ENCODE measurements around the gene KLK15. TPM values are rescaled to one million over a fixed set of nuclear protein-coding genes. Genes with fewer than 3 reads are reported as not detected.

Gene KLK15
- total and polyA plus RNA-seq, 7 donors = 2.1 to 10.2 (median 2.8) TPM; not detected in 4

GRCh38 chr19:50877338-50877737 lies 44.0 kb upstream of the KLK15 start:
- no peak for DNase-seq
- H3K36me3 ChIP-seq = no peaks in the 10 kb centered on the region
- H3K4me3 ChIP-seq = no peak overlapping the region
- WGBS, 2 donors = 13 to 19% methylated on average over 8 of the region's 8 CpGs
- no peak overlapping the region for H3K27ac ChIP-seq
- peaks cover 0 to 57% (median 14%) of the 10 kb centered on the region in 3 donors for H3K27me3 ChIP-seq
- intact Hi-C loops (cut with DNase I) = no loop called here
- H3K9me3 ChIP-seq = no peaks in the 10 kb centered on the region
- TF ChIP-seq EP300 (IDR thresholded peaks at IDR 0.05) = no peak
- TF ChIP-seq POLR2A (IDR thresholded peaks at IDR 0.05) = no peak
- no peak for TF ChIP-seq POLR2AphosphoS5 (IDR thresholded peaks at IDR 0.05)
- no peak for TF ChIP-seq CTCF (IDR thresholded peaks at IDR 0.05)
- H3K4me1 ChIP-seq = no peaks in the 10 kb centered on the region

GRCh38 chr19:50876456-50876855 lies 43.1 kb upstream of the KLK15 start:
- H3K4me3 ChIP-seq = no peak overlapping the region
- no peaks in the 10 kb centered on the region for H3K9me3 ChIP-seq
- 79 to 87% methylated on average over 7 of the region's 7 CpGs for WGBS, 2 donors
- H3K27ac ChIP-seq = no peak overlapping the region
- intact Hi-C loops (cut with DNase I) = no loop called here
- TF ChIP-seq EP300 (IDR thresholded peaks at IDR 0.05) = no peak
- no peak for TF ChIP-seq POLR2A (IDR thresholded peaks at IDR 0.05)
- no peak for TF ChIP-seq CTCF (IDR thresholded peaks at IDR 0.05)
- TF ChIP-seq POLR2AphosphoS5 (IDR thresholded peaks at IDR 0.05) = no peak
- no peaks in the 10 kb centered on the region for H3K4me1 ChIP-seq
- no peak for DNase-seq
- no peaks in the 10 kb centered on the region for H3K36me3 ChIP-seq
- H3K27me3 ChIP-seq = peaks cover 0 to 57% (median 14%) of the 10 kb centered on the region in 3 donors

GRCh38 chr19:50875795-50876422 lies 42.5 kb upstream of the KLK15 start:
- no peak for DNase-seq
- no peaks in the 10 kb centered on the region for H3K36me3 ChIP-seq
- H3K27ac ChIP-seq = no peak overlapping the region
- 49 to 57% methylated on average over 9 of the region's 9 CpGs for WGBS, 2 donors
- intact Hi-C loops (cut with DNase I) = no loop called here
- H3K4me3 ChIP-seq = no peak overlapping the region
- no peaks in the 10 kb centered on the region for H3K4me1 ChIP-seq
- H3K27me3 ChIP-seq = peaks cover 0 to 57% (median 14%) of the 10 kb centered on the region in 3 donors
- H3K9me3 ChIP-seq = no peaks in the 10 kb centered on the region
- no peak for TF ChIP-seq POLR2A (IDR thresholded peaks at IDR 0.05)
- TF ChIP-seq EP300 (IDR thresholded peaks at IDR 0.05) = no peak
- no peak for TF ChIP-seq POLR2AphosphoS5 (IDR thresholded peaks at IDR 0.05)
- no peak for TF ChIP-seq CTCF (IDR thresholded peaks at IDR 0.05)

- H3K4me3 ChIP-seq = no peak overlapping the region
- TF ChIP-seq POLR2A (IDR thresholded peaks at IDR 0.05) = no peak
- no peak for TF ChIP-seq POLR2AphosphoS5 (IDR thresholded peaks at IDR 0.05)
- TF ChIP-seq EP300 (IDR thresholded peaks at IDR 0.05) = no peak
- no peak for TF ChIP-seq CTCF (IDR thresholded peaks at IDR 0.05)
- intact Hi-C loops (cut with DNase I) = no loop called here
- WGBS, 2 donors = 78 to 86% methylated on average over 5 of the region's 5 CpGs
- H3K27me3 ChIP-seq = peaks cover 0 to 60% (median 14%) of the 10 kb centered on the region in 3 donors
- H3K9me3 ChIP-seq = no peaks in the 10 kb centered on the region
- H3K36me3 ChIP-seq = no peaks in the 10 kb centered on the region
- DNase-seq = no peak
- no peak overlapping the region for H3K27ac ChIP-seq
- no peaks in the 10 kb centered on the region for H3K4me1 ChIP-seq
Observed at GRCh38 chr19:50874211-50874610, 40.8 kb upstream of the KLK15 start.

GRCh38 chr19:50873056-50873455 lies 39.7 kb upstream of the KLK15 start, which contains the start of gene KLK2:
TSS of gene KLK2 (plus strand) at chr19:50873439. CDS start at chr19:50873474, 35 bp downstream.
- no peak for TF ChIP-seq POLR2A (IDR thresholded peaks at IDR 0.05)
- TF ChIP-seq CTCF (IDR thresholded peaks at IDR 0.05) = no peak
- no peak for TF ChIP-seq POLR2AphosphoS5 (IDR thresholded peaks at IDR 0.05)
- TF ChIP-seq EP300 (IDR thresholded peaks at IDR 0.05) = no peak
- Histone ChIP-seq H3K9me3 (no peaks in the 10 kb centered on the region), H3K27me3 (peaks cover 0 to 49% (median 12%) of the 10 kb centered on the region in 3 donors), H3K36me3 (no peaks in the 10 kb centered on the region), H3K27ac (no peak within 1 kb of the TSS), H3K4me3 (no peak within 1 kb of the TSS), H3K4me1 (no peaks in the 10 kb centered on the region)
- DNase-seq = no peak
- WGBS, 2 donors = 70 to 74% methylated on average over 3 of the region's 3 CpGs
- intact Hi-C loops (cut with DNase I) = no loop called here

Data from sigmoid colon (tissue), 7 donors.